ENCODE results near the gene PTAFR. TPM values are rescaled to one million over a fixed set of nuclear protein-coding genes. Genes with fewer than 3 reads are reported as not detected.

The PTAFR gene
- total RNA-seq, 1 experiment from 2014 or later = 1.9 TPM

GRCh38 chr1:28136922-28137613, 39.4 kb downstream of the PTAFR start:
- Mint-ChIP-seq H3K27ac (no peak overlapping the region), H3K4me3 (no peak overlapping the region), H3K4me1 (peaks cover 4 to 7% of the 10 kb centered on the region in 2 experiments), H3K36me3 (ENCODE audit: insufficient read depth in 1 of 3, low read depth in 3 of 3) (no peaks in the 10 kb centered on the region; a peak in 2 of 7 replicates), H3K9me3 (peaks cover 0 to 5% of the 10 kb centered on the region in 2 experiments; a peak in 3 of 5 replicates), H3K27me3 (ENCODE audit: low read depth) (peaks cover 3% of the 10 kb centered on the region; the same call in 1 of the 2 replicates)
- Histone ChIP-seq H3K18ac (ENCODE audit: insufficient read length, low read depth, low read length) (no peak overlapping the region), H2BK20ac (ENCODE audit: low read depth, low read length, poor library complexity, severe bottlenecking) (no peak overlapping the region), H3K14ac (ENCODE audit: insufficient read depth, low read length) (no peak overlapping the region), H2BK5ac (ENCODE audit: insufficient read length, low read length) (no peak overlapping the region), H4K8ac (replicated peaks; ENCODE audit: insufficient read length, low read depth, low read length) (no peak overlapping the region), H3K23me2 (ENCODE audit: insufficient read length, low read depth, low read length, poor library complexity, severe bottlenecking) (no peaks in the 10 kb centered on the region), H4K91ac (ENCODE audit: insufficient read length, low read depth, low read length) (no peak overlapping the region), H2AFZ (ENCODE audit: low read length) (no peak overlapping the region), H2AK5ac (ENCODE audit: insufficient read length, low read length) (no peak overlapping the region), H2BK12ac (ENCODE audit: insufficient read length, low read depth, low read length) (no peak overlapping the region), H3K23ac (ENCODE audit: insufficient read length, low read depth, low read length) (no peak overlapping the region), H3K4ac (ENCODE audit: low read depth, low read length) (no peak overlapping the region), H3K9ac (ENCODE audit: extremely low read depth, insufficient read length, low read length) (no peak overlapping the region), H3K56ac (ENCODE audit: insufficient read length, low read depth, low read length) (no peak overlapping the region), H2BK15ac (ENCODE audit: low read depth, low read length) (no peak overlapping the region), H3K4me2 (ENCODE audit: insufficient read depth, insufficient read length, low read length) (no peak overlapping the region), H3K9me3 (ENCODE audit: control insufficient read depth, low read depth, low read length) (no peaks in the 10 kb centered on the region), H3K4me1 (ENCODE audit: insufficient read depth, low read length) (no peaks in the 10 kb centered on the region), H2BK120ac (ENCODE audit: low read depth, low read length, poor library complexity, severe bottlenecking) (no peak overlapping the region), H3K27ac (ENCODE audit: insufficient read length, low read depth, low read length) (no peak overlapping the region), H3K27me3 (ENCODE audit: insufficient read depth, low read length) (no peaks in the 10 kb centered on the region), H4K5ac (ENCODE audit: insufficient read length, low read depth, low read length) (no peak overlapping the region), H3K79me1 (ENCODE audit: insufficient read depth, low read depth, low read length, poor library complexity, severe bottlenecking) (no peaks in the 10 kb centered on the region), H3T11ph (ENCODE audit: low read length) (no peak overlapping the region), H3K79me2 (ENCODE audit: insufficient read depth, low read length) (no peaks in the 10 kb centered on the region), H4K20me1 (ENCODE audit: control insufficient read depth, insufficient read depth, insufficient read length) (no peaks in the 10 kb centered on the region)
- WGBS (ENCODE audit: extremely low coverage, insufficient read length, low lambda C conversion rate) = no CpG with 5 or more reads among the region's 4 CpGs
- no peak for TF ChIP-seq CTCF (conservative IDR thresholded peaks at IDR 0.05)
- no peak for DNase-seq
